GM12872 (cell line): ENCODE data around the gene ZFYVE28.

Experiments
- TF ChIP-seq, protein P1 (sequence below): IDR thresholded peaks from 3 replicates; pipeline ENCODE4 v1.5.1; 2011; ENCODE audit warnings: low read depth, mild to moderate bottlenecking, low read length, moderate library complexity; ENCODE audit not compliant: insufficient read depth

The ZFYVE28 gene

DNA sequence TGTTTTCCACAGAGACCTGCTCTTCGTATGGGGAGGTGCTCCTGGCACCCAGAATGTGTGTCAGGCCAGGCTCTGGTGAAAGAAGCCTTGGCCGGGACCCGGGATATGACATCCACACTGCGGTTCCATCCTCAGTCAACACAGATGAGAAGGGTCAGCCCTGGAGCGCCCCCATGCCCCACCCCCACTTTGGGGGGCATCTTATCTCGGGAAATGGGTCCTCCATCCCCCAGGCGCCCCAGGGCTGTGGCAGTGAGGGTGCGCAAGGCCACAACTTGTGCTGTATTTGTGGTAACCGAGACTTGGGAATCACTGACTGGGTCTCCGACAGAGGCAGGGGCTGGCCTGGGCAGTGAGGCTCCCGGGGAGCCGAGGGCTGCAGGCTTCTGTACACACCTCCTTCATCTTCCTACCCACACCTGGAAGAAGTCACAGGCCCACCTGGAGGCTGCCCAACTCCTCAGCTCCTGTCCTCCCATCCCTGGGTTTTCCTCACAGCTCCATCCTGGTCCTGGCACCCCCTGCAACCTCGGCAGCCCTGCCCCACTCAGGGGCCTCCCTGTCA lies 8.3 kb upstream of the ZFYVE28 start:
- TF ChIP-seq, protein P1, sequence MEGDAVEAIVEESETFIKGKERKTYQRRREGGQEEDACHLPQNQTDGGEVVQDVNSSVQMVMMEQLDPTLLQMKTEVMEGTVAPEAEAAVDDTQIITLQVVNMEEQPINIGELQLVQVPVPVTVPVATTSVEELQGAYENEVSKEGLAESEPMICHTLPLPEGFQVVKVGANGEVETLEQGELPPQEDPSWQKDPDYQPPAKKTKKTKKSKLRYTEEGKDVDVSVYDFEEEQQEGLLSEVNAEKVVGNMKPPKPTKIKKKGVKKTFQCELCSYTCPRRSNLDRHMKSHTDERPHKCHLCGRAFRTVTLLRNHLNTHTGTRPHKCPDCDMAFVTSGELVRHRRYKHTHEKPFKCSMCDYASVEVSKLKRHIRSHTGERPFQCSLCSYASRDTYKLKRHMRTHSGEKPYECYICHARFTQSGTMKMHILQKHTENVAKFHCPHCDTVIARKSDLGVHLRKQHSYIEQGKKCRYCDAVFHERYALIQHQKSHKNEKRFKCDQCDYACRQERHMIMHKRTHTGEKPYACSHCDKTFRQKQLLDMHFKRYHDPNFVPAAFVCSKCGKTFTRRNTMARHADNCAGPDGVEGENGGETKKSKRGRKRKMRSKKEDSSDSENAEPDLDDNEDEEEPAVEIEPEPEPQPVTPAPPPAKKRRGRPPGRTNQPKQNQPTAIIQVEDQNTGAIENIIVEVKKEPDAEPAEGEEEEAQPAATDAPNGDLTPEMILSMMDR = no peak

DNA sequence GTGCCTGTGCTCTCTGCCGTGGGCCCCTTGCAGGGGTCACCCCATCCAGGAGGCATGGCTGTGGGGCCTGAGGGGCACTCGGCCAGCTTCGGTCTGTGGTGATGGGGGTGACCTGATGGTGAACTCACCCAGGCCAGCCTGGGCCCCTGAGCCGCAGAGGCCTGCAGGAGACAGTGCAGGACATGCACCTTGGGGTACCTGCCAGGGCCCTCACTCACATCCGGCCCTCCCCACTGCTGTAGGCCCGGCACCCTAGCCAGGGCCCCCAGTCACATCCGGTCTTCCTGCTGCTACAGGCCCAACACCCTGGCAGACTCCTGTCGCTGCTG lies 7.6 kb upstream of the ZFYVE28 start:
- TF ChIP-seq, protein P1 = no peak

DNA sequence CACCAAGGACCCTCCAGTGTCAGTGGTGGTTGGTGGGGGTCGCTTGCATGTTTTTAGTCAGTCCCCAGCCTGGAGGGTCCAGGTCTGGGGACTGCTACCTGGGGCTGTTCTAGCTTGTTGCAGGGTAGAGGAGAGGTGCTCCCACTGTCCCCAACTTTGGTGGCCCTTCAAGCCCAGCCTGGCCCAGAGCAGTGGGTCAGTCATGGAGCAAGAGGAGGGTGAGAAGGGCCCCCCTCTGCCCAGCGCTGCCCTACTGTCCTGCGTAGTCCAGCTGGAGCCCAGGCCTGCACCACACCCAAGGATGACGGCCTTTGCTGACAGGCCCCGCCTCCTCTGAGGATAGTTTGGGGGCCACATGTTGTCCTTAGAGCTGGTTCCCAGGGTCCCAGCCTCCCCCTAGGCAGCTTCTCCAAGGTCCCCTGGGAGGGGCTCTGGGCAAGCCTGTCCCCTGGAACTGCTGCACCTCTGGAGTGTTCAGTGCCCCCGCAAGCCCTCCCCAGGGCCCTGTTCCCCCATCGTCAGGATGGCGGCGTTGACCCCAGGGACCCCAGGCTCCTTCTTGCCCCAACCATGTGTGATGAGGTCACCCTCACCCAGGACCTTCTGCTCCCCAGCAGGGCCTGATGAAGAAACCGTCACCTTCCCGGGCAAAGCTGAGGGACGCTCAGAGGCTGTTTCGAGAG lies 7.1 kb upstream of the ZFYVE28 start:
- TF ChIP-seq, protein P1 = no peak

DNA sequence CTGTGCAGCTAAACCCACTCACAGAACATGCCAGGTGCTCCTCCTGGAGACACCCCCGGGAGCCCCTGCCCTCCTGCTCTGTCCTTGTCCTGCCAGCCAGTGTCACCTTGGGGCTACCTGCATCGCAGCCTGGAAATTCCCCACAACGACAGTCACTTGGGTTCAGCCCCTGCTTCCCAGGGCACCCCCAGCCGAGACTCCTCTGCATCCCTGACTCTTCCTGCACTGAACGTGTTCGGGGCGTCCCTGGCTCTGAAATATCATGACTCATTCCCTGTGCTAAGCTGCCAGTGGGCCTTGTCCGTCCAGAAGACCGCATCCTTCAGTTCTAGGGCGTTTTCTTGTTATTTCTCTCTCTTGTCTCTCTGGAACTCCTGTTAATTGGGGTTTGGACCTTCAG lies 6.1 kb upstream of the ZFYVE28 start:
- TF ChIP-seq, protein P1 = no peak

DNA sequence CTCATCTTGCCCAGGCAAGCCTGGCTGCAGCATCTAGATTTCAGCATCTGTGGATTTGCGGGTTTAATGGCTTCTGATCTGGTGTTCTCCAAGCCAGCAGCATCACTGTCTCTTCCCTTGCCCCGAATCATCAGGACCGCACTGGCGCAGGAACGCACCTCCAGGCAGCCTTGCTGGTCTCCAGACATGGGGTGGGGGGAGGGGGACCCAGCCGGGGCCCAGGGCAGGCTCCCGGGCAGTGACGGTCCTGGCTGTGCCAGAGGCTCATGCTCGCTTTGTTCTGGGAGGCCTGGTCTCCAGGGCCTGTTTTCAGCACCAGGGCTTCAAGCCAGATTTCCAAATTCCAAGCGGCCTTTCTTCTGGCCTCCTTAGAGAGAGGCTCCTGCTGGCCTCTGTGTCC lies 5.2 kb upstream of the ZFYVE28 start:
- TF ChIP-seq, protein P1 = no peak

DNA sequence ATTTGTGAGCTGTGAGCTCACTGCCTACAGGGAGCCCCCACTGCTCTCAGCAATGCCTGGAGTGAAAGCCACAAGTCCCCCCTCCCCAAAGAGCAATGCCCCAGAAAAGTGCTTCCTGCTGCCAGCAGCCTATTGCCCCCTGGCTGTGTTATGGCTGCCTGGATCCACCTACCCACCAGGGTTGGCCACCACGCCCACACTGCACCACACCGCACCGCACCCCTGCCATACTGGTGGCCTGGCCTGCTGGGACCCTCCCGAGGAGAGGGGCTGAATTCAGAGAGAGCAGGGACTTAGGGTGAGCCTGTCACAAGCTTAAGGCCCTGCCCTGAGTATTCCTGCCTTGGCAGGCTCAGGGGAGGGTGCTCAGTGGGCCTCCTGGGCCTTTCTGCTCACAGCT lies 4.6 kb upstream of the ZFYVE28 start:
- TF ChIP-seq, protein P1 = no peak

DNA sequence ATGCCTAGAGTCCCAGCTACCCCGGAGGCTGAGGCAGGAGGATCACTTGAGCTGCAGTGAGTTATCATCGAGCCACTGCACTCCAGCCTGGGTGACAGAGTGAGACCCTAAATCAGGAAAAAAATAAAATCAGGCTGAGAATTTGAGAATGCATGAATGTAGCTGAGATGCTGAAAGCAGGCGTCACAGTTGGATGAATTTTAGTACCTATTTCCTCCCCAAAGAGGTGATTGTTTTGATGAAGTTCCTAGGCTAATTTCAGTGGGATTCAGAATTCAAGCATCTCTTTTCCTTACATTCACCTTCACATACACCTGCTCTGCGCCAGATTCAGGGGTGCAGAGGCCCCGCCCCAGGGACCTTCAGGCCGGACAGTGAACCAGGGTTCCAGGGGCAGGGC lies 3.5 kb upstream of the ZFYVE28 start:
- TF ChIP-seq, protein P1 = no peak
